H1 (cell line): ENCODE results near the gene TRIM24. TPM values are rescaled to one million over a fixed set of nuclear protein-coding genes. Genes with fewer than 3 reads are reported as not detected.

Experiments
- ASH2L ChIP-seq: fragments of 200-600, 300-600 bp; sonication (generic); IDR thresholded peaks from one replicate; pipeline ENCODE4 v1.7.1; 2017; ENCODE audit warnings: low read length
- BACH1 ChIP-seq: IDR thresholded peaks from 2 replicates; pipeline ENCODE4 v1.6.1; 2012; ENCODE audit warnings: low read length, improper control_type of control experiment
- SAP30 ChIP-seq: fragments of 300-600 bp; sonication (generic); IDR thresholded peaks from 2 replicates; pipeline ENCODE4 v1.7.1; 2012; ENCODE audit warnings: low read length, moderate library complexity, mild to moderate bottlenecking, inconsistent platforms; ENCODE audit not compliant: insufficient read depth, insufficient replicate concordance
- SP1 ChIP-seq: IDR thresholded peaks from 2 replicates; pipeline ENCODE4 v1.6.1; 2011; ENCODE audit warnings: low read depth, low read length
- polyA plus RNA-seq, 7 experiments: library from polyadenylated mRNA; depleted of rRNA in 3 of 7; stranded (reverse) in 5 of 7; unstranded in 2 of 7; fragments of >200 nt in 5 of 7; fragments of 200-250 nt in 2 of 7; gene quantifications; 1 replicate in 5 of 7; 2 replicates in 1 of 7; 4 replicates in 1 of 7; pipeline versions ENCODE4 v1.2.1 to v1.2.3, GENCODE V29; 2011 to 2013; ENCODE audit warnings: missing spikeins in 2 of 7, mixed read lengths in 2 of 7
- total RNA-seq: library from RNA; stranded (reverse); fragmentation: NEBNext Ultra II Directional; extraction: Animal tissue kit (Norgen Biotek cat#: 25700); gene quantifications from 2 replicates; pipeline ENCODE4 v1.2.1, GENCODE V29; 2021
- TF ChIP-seq, protein P1 (sequence below): IDR thresholded peaks from 2 replicates; pipeline ENCODE4 v1.6.1; 2012; ENCODE audit warnings: inconsistent platforms

The TRIM24 gene
- total and polyA plus RNA-seq, 2 of the 8 experiments (the other 6 are each of a cell fraction or from before 2014, with no cell fraction given), result 67.6 to 149 TPM

- TF ChIP-seq SAP30 (no peak), SP1 (peak; percentile 67), ASH2L (peak; percentile 63), BACH1 (peak; percentile 70)
- TF ChIP-seq, protein P1, sequence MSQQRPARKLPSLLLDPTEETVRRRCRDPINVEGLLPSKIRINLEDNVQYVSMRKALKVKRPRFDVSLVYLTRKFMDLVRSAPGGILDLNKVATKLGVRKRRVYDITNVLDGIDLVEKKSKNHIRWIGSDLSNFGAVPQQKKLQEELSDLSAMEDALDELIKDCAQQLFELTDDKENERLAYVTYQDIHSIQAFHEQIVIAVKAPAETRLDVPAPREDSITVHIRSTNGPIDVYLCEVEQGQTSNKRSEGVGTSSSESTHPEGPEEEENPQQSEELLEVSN, result peak; percentile 91
Observed at GRCh38 chr7:138458576-138459412, 1.3 kb upstream of the TRIM24 start (continued).
